Neural progenitor cell (in vitro differentiated cells): ENCODE results near the gene SYTL2. TPM values are rescaled to one million over a fixed set of nuclear protein-coding genes. Genes with fewer than 3 reads are reported as not detected.
"Not testable (repeated sequence)": the region's sequence is repeated elsewhere in the genome, so short reads cannot be mapped to it uniquely, and the experiment has no call there.

Experiments
- DNase-seq: peaks from one replicate; pipeline ENCODE4 v3.0.0-alpha.2; 2016; ENCODE audit warnings: low spot score
- H2AFZ ChIP-seq: fragments of 200-600 bp; sonication (generic); replicated peaks from 2 replicates; pipeline ENCODE4 v1.6.1; 2016; ENCODE audit warnings: antibody characterized with exemption
- H3F3A ChIP-seq: fragments of 200-600 bp; sonication (generic); 2 replicates; pipeline ENCODE4 v1.6.1; 2016; ENCODE audit warnings: antibody characterized with exemption, low read depth
- H3K27ac ChIP-seq: fragments of 200-600 bp; sonication (generic); 2 replicates; pipeline ENCODE4 v1.5.1; 2016; ENCODE audit warnings: mild to moderate bottlenecking
- H3K27me3 ChIP-seq: fragments of 200-600 bp; sonication (generic); 2 replicates; pipeline ENCODE4 v1.6.1; 2016; ENCODE audit warnings: mild to moderate bottlenecking, moderate library complexity
- H3K36me3 ChIP-seq: fragments of 200-600 bp; sonication (generic); 2 replicates; pipeline ENCODE4 v1.5.1; 2016
- H3K4me1 ChIP-seq: fragments of 200-600 bp; sonication (generic); 2 replicates; pipeline ENCODE4 v1.6.1; 2016; ENCODE audit warnings: mixed run types
- H3K4me2 ChIP-seq: fragments of 200-600 bp; sonication (generic); 2 replicates; pipeline ENCODE4 v1.6.1; 2016
- H3K4me3 ChIP-seq: fragments of 200-600 bp; sonication (generic); 2 replicates; pipeline ENCODE4 v1.5.1; 2016
- H3K79me2 ChIP-seq: fragments of 200-600 bp; sonication (generic); 2 replicates; pipeline ENCODE4 v1.6.1; 2016; ENCODE audit warnings: low read depth
- H3K9ac ChIP-seq: fragments of 200-600 bp; sonication (generic); 2 replicates; pipeline ENCODE4 v1.6.1; 2016
- H3K9me3 ChIP-seq: fragments of 200-600 bp; sonication (generic); 2 replicates; pipeline ENCODE4 v1.5.1; 2016; ENCODE audit warnings: low read depth
- H4K20me1 ChIP-seq: fragments of 200-600 bp; sonication (generic); 2 replicates; pipeline ENCODE4 v1.6.1; 2016; ENCODE audit warnings: low read depth
- H3K27ac Mint-ChIP-seq: 3 replicates; pipeline ENCODE4 v1.8.0; 2021; ENCODE audit warnings: mixed read lengths
- H3K27me3 Mint-ChIP-seq: 2 replicates; pipeline ENCODE4 v1.8.0; 2022; ENCODE audit warnings: low read depth, mild to moderate bottlenecking, inconsistent platforms, moderate library complexity, mixed read lengths; ENCODE audit not compliant: insufficient read depth
- H3K36me3 Mint-ChIP-seq: 3 replicates; pipeline ENCODE4 v1.8.0; 2021; ENCODE audit warnings: mixed read lengths
- H3K4me1 Mint-ChIP-seq: 3 replicates; pipeline ENCODE4 v1.8.0; 2021; ENCODE audit warnings: mixed read lengths
- H3K4me3 Mint-ChIP-seq: 3 replicates; pipeline ENCODE4 v1.8.0; 2021; ENCODE audit warnings: mild to moderate bottlenecking, moderate library complexity, mixed read lengths
- H3K9me3 Mint-ChIP-seq: 3 replicates; pipeline ENCODE4 v1.8.0; 2020; ENCODE audit warnings: mixed read lengths
- CTCF ChIP-seq: fragments of 200-600 bp; sonication (generic); IDR thresholded peaks from 2 replicates; pipeline ENCODE4 v1.5.1; 2017; ENCODE audit warnings: antibody characterized with exemption, mild to moderate bottlenecking
- EZH2 ChIP-seq: fragments of 200-600 bp; sonication (generic); IDR thresholded peaks from 2 replicates; pipeline ENCODE4 v1.6.1; 2017; ENCODE audit warnings: antibody characterized with exemption, mild to moderate bottlenecking, moderate library complexity
- EZH2phosphoT487 ChIP-seq: fragments of 200-600 bp; sonication (generic); IDR thresholded peaks from 2 replicates; pipeline ENCODE4 v1.6.1; 2017; ENCODE audit warnings: antibody characterized with exemption
- total RNA-seq: library from RNA; depleted of rRNA; stranded (reverse); fragments of >200 nt; gene quantifications from 2 replicates; pipeline ENCODE4 v1.2.3, GENCODE V29; 2015; ENCODE audit warnings: low replicate concordance

SYTL2 gene
- total RNA-seq, 1 donor from 2014 or later: 34.1 TPM

- Histone ChIP-seq H3K36me3 (no peaks in the 10 kb centered on the region), H3K27me3 (no peaks in the 10 kb centered on the region), H3F3A (peaks cover 10% of the 10 kb centered on the region), H3K4me2 (peak overlapping the region; percentile 71), H3K9ac (no peak overlapping the region), H3K4me3 (peak overlapping the region; percentile 40), H4K20me1 (no peaks in the 10 kb centered on the region), H3K27ac (peak overlapping the region; percentile 52), H3K4me1 (peaks cover 7% of the 10 kb centered on the region), H2AFZ (peak overlapping the region; percentile 97), H3K79me2 (no peaks in the 10 kb centered on the region), H3K9me3 (peaks cover 9% of the 10 kb centered on the region)
- Mint-ChIP-seq H3K27ac (peak overlapping the region; percentile 93), H3K27me3 (peaks cover 3% of the 10 kb centered on the region), H3K36me3 (peaks cover 6% of the 10 kb centered on the region), H3K9me3 (peaks cover 16% of the 10 kb centered on the region), H3K4me3 (peak overlapping the region; percentile 78), H3K4me1 (peaks cover 13% of the 10 kb centered on the region)
- peak; percentile 82 for TF ChIP-seq CTCF
- TF ChIP-seq EZH2phosphoT487: no peak
- peak; percentile 98 for DNase-seq
Observed at GRCh38 chr11:85854557-85855340, 43.8 kb upstream of the SYTL2 start.

GRCh38 chr11:85854212-85854556, 43.2 kb upstream of the SYTL2 start:
- H3K4me1 Mint-ChIP-seq: peaks cover 13% of the 10 kb centered on the region
- TF ChIP-seq EZH2 (no peak), EZH2phosphoT487 (no peak), CTCF (no peak)
- peak overlapping the region; percentile 78 for H3K4me3 Mint-ChIP-seq
- peak overlapping the region; percentile 93 for H3K27ac Mint-ChIP-seq
- H3K9ac ChIP-seq: no peak overlapping the region
- peaks cover 16% of the 10 kb centered on the region for H3K9me3 Mint-ChIP-seq
- H3K4me3 ChIP-seq: peak overlapping the region; percentile 39
- H3K36me3 Mint-ChIP-seq: peaks cover 6% of the 10 kb centered on the region
- H3K36me3 ChIP-seq: no peaks in the 10 kb centered on the region
- peaks cover 10% of the 10 kb centered on the region for H3F3A ChIP-seq
- H3K4me1 ChIP-seq: peaks cover 7% of the 10 kb centered on the region
- H3K4me2 ChIP-seq: peak overlapping the region; percentile 71
- peaks cover 3% of the 10 kb centered on the region for H3K27me3 Mint-ChIP-seq
- H3K27me3 ChIP-seq: no peaks in the 10 kb centered on the region
- H3K9me3 ChIP-seq: peaks cover 9% of the 10 kb centered on the region
- no peaks in the 10 kb centered on the region for H4K20me1 ChIP-seq
- no peak overlapping the region for H3K27ac ChIP-seq
- DNase-seq: no peak
- no peaks in the 10 kb centered on the region for H3K79me2 ChIP-seq
- peak overlapping the region; percentile 74 for H2AFZ ChIP-seq

GRCh38 chr11:85853541-85853940, 42.6 kb upstream of the SYTL2 start:
- Mint-ChIP-seq H3K4me1 (peaks cover 13% of the 10 kb centered on the region), H3K9me3 (peaks cover 17% of the 10 kb centered on the region)
- H3K4me2 ChIP-seq: not testable (repeated sequence)

GRCh38 chr11:85852754-85853153, 41.8 kb upstream of the SYTL2 start:
- not testable (repeated sequence) for H3K79me2 ChIP-seq, H3K9ac ChIP-seq, DNase-seq, H2AFZ ChIP-seq, H3K27me3 ChIP-seq, H3K27me3 Mint-ChIP-seq, H3K4me3 Mint-ChIP-seq, H3K9me3 ChIP-seq, H3F3A ChIP-seq, H3K4me2 ChIP-seq, H3K4me3 ChIP-seq, H4K20me1 ChIP-seq, H3K4me1 ChIP-seq, H3K27ac Mint-ChIP-seq, H3K27ac ChIP-seq, H3K36me3 ChIP-seq, H3K36me3 Mint-ChIP-seq
- Mint-ChIP-seq H3K9me3 (peaks cover 21% of the 10 kb centered on the region), H3K4me1 (peaks cover 13% of the 10 kb centered on the region)

More at GRCh38 chr11:85853541-85853940, 42.6 kb upstream of the SYTL2 start:
- not testable (repeated sequence) for H3K9me3 ChIP-seq, H4K20me1 ChIP-seq, H3K36me3 ChIP-seq, H3K4me1 ChIP-seq, H3K4me3 Mint-ChIP-seq, H3K9ac ChIP-seq, H3K36me3 Mint-ChIP-seq, H3K27me3 Mint-ChIP-seq, H3K79me2 ChIP-seq, H3K27ac ChIP-seq, DNase-seq, H3F3A ChIP-seq, H3K27ac Mint-ChIP-seq, H3K27me3 ChIP-seq, H2AFZ ChIP-seq, H3K4me3 ChIP-seq
